Measurements from ENCODE around the gene CDHR2. TPM values are rescaled to one million over a fixed set of nuclear protein-coding genes. Genes with fewer than 3 reads are reported as not detected.

Gene CDHR2
- total RNA-seq, 2 donors from 2014 or later = 0.33 to 0.40 TPM

DNA sequence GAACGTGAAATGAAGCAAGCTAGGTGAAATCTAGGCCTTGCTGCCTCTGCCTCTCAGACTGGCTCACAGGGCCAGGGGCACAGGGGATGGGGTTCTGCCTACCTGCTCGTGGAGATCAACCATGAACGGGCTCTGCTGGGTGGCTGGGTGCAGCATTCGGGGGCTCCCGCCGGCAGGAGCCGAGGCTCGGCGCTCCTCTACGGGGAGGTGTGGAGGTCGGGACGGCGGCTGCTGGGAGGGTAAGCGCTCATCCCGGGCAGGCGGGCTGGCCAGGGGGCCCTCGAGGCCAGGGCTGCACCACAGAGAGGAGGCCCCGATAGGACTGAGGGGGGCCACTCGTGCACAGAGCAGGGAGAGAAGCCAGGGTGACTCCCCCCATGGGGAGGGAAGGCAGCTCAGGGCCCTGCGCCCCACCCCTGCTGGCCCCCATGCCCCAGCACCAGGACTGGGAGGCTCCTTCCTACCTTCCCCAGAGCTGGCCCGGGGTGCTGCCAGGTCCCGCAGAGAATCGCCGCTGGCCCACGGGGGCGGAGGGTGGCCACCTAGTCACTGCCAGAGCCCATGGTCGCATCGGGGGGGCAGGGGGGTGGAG, 17.1 kb upstream of the CDHR2 start:
- no peak overlapping the region for H3K4me3 Mint-ChIP-seq
- no peaks in the 10 kb centered on the region for H3K27me3 Mint-ChIP-seq
- H3K27ac Mint-ChIP-seq = peak overlapping the region; percentile 90 to 95
- no peaks in the 10 kb centered on the region for H3K36me3 Mint-ChIP-seq
- no peak for ATAC-seq
- no peak for DNase-seq (ENCODE audit: low spot score)
- H3K9me3 Mint-ChIP-seq = no peaks in the 10 kb centered on the region
- peaks cover 46 to 49% of the 10 kb centered on the region in 2 donors for H3K4me1 Mint-ChIP-seq (ENCODE audit: low read depth in 2 of 2)

GRCh38 chr5:176532795-176533194, 16.3 kb upstream of the CDHR2 start:
- H3K4me1 Mint-ChIP-seq (ENCODE audit: low read depth in 2 of 2) = peaks cover 46 to 51% of the 10 kb centered on the region in 2 donors

GRCh38 chr5:176533390-176533789, 15.8 kb upstream of the CDHR2 start:
- Mint-ChIP-seq H3K27me3 (no peaks in the 10 kb centered on the region), H3K9me3 (no peaks in the 10 kb centered on the region), H3K27ac (peak overlapping the region; percentile 95 to 99), H3K4me3 (peak overlapping the region; percentile 93), H3K36me3 (no peaks in the 10 kb centered on the region), H3K4me1 (ENCODE audit: low read depth in 2 of 2) (peaks cover 52 to 54% of the 10 kb centered on the region in 2 donors)
- ATAC-seq = no peak
- DNase-seq (ENCODE audit: low spot score) = no peak

More at GRCh38 chr5:176532795-176533194, 16.3 kb upstream of the CDHR2 start:
- DNase-seq (ENCODE audit: low spot score) = no peak
- H3K9me3 Mint-ChIP-seq = no peaks in the 10 kb centered on the region
- H3K27ac Mint-ChIP-seq = peak overlapping the region; percentile 95 to 99
- no peak for ATAC-seq
- no peaks in the 10 kb centered on the region for H3K27me3 Mint-ChIP-seq
- H3K4me3 Mint-ChIP-seq = peak overlapping the region; percentile 93
- H3K36me3 Mint-ChIP-seq = no peaks in the 10 kb centered on the region

DNA sequence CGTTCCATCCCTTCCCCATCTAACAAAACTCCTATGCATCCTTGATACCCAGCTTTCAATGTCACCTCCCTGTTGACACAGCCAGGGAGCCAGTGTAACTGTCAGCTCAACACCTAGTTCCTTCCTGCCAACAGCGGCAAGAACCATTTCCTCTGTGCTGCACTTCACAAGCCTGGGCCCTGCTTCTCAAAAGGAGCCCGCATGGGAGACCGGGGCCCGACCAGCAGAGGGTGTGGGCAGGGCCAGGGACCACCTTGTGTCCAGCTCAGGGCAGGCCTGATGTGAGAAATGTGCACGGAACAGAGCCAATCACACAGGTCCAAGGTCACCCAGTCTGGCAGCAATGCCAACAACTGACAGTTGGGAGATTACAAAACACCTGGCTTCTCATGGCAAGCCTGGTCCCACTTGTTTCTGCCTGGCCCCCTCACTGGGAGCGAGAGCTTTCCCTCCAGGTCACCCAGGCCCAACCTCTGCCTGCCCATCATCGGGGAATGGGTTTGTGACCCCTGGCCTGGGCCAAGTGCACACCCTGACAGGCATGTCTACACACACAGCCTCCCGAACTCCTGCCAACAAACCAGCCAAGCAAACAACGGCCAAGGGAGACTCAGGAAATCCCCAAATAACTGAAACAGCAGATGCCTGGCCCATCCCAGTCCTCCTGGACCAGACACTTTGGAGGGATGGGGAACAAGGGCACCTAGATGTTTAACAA, 15.1 kb upstream of the CDHR2 start:
- Mint-ChIP-seq H3K4me1 (ENCODE audit: low read depth in 2 of 2) (peaks cover 53% of the 10 kb centered on the region in 2 donors), H3K9me3 (no peaks in the 10 kb centered on the region), H3K4me3 (peak overlapping the region; percentile 93), H3K27me3 (no peaks in the 10 kb centered on the region), H3K27ac (peak overlapping the region; percentile 95 to 99), H3K36me3 (no peaks in the 10 kb centered on the region)
- DNase-seq (ENCODE audit: low spot score) = no peak
- no peak for ATAC-seq

- H3K4me3 Mint-ChIP-seq = peak overlapping the region; percentile 93
- H3K27ac Mint-ChIP-seq = peak overlapping the region; percentile 95 to 99
- peaks cover 51 to 53% of the 10 kb centered on the region in 2 donors for H3K4me1 Mint-ChIP-seq (ENCODE audit: low read depth in 2 of 2)
- ATAC-seq (no peak), DNase-seq (ENCODE audit: low spot score) (no peak)
- H3K9me3 Mint-ChIP-seq = no peaks in the 10 kb centered on the region
- H3K36me3 Mint-ChIP-seq = no peaks in the 10 kb centered on the region
- H3K27me3 Mint-ChIP-seq = no peaks in the 10 kb centered on the region
These were observed 14.5 kb upstream of the CDHR2 start for GRCh38 chr5:176534640-176535039.

DNA sequence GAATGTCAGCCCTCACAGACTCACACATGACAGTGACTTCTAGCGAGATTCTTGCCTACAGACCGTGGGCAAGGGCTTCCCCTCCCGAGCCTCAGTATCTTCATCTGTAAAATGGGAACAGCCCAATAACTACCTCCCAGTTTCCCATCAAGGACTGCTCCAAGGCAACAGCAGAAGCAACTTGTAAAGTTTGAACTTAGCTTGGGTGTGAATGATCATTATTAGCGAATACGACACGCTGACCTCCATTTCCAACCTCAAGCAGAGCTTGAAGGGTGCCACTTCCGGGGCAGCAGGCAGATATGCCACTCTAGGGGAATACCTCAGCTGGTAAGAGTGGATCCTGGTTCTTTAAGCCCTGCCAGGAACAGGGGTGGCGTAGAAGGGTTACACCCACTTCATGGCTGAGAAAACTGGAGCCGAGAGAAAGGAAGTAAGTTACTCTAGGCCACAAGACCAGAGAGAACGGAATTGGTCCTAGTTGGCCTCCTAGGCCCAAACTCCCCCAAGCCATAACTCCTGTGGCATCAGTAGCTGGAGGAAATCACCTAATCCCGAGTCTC, 14.0 kb upstream of the CDHR2 start:
- ATAC-seq (no peak), DNase-seq (ENCODE audit: low spot score) (peak; percentile 75)
- Mint-ChIP-seq H3K27me3 (no peaks in the 10 kb centered on the region), H3K9me3 (no peaks in the 10 kb centered on the region), H3K27ac (peak overlapping the region; percentile 95 to 99), H3K4me1 (ENCODE audit: low read depth in 2 of 2) (peaks cover 53 to 56% of the 10 kb centered on the region in 2 donors), H3K36me3 (no peaks in the 10 kb centered on the region), H3K4me3 (peak overlapping the region; percentile 93)

DNA sequence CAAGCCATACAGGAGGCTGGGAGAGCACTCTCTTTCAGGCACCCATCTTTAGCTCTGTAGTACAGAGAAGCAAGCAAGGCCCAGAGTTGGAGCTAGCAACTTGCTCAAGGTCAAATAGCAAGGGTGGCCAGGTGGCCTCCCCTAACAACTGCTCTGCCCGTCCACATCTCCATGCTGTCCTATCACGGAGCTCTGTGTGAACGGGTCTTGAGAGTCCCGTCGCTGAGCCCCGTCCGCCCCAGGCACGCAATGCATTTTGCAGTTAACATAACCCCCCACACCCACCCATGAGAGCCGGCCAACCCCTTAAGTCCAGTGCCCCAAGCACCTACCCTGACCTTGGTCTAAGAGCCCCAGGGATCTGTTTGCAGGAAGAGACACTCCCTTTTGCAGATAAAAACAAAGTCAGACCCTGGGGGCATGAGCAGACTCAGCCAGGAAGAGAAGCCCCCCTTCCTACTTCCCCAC, 13.4 kb upstream of the CDHR2 start:
- H3K9me3 Mint-ChIP-seq = no peaks in the 10 kb centered on the region
- H3K4me1 Mint-ChIP-seq (ENCODE audit: low read depth in 2 of 2) = peaks cover 56 to 61% of the 10 kb centered on the region in 2 donors
- ATAC-seq (no peak), DNase-seq (ENCODE audit: low spot score) (no peak)
- peak overlapping the region; percentile 93 for H3K4me3 Mint-ChIP-seq
- no peaks in the 10 kb centered on the region for H3K36me3 Mint-ChIP-seq
- H3K27ac Mint-ChIP-seq = peak overlapping the region; percentile 95 to 99
- no peaks in the 10 kb centered on the region for H3K27me3 Mint-ChIP-seq

GRCh38 chr5:176536132-176536901, 12.8 kb upstream of the CDHR2 start:
- H3K9me3 Mint-ChIP-seq = no peaks in the 10 kb centered on the region
- peaks cover 58 to 63% of the 10 kb centered on the region in 2 donors for H3K4me1 Mint-ChIP-seq (ENCODE audit: low read depth in 2 of 2)
- peak; percentile 87 for DNase-seq (ENCODE audit: low spot score)
- H3K36me3 Mint-ChIP-seq = no peaks in the 10 kb centered on the region
- no peaks in the 10 kb centered on the region for H3K27me3 Mint-ChIP-seq
- peak; percentile 47 to 49 for ATAC-seq
- peak overlapping the region; percentile 93 for H3K4me3 Mint-ChIP-seq
- H3K27ac Mint-ChIP-seq = peak overlapping the region; percentile 95 to 99

DNA sequence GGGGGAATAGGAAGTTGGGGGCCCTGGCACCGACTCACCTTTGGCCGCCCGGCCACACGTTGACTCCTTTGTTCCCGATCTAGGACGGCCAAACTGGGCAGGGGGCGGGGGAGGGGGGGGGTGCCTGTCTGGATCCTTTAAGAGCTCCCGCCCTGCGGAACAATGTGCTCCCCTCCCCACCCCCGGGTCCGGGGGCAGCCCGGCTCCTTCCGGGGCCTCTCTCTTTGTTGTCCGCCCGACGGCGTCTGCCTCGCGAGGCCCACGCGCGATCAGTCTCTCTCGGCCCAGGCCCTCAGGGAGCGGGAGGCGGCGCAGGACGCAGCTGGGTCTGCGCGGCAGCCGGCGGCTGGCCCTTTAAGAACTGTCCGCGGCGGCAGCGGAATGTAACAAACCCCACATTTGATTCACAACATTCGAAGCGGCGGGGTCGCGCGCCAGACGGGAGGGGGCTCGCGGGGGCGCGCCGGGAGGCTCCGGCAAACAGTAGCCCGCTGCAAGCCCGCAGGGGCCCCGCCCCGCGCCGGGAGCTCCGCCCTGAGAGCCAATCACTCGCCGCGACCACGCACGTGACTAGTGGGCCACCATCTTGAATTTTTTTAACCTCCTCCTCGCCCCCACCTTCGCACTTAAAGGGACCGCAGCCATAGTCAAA, 12.1 kb upstream of the CDHR2 start, which contains the start of gene RNF44:
Gene RNF44, minus strand, starts transcription at position 501 of the 652 bp plus-strand sequence. CDS start 4,930 bp downstream, outside the sequence.
- no peaks in the 10 kb centered on the region for H3K36me3 Mint-ChIP-seq
- H3K27me3 Mint-ChIP-seq = no peaks in the 10 kb centered on the region
- no peaks in the 10 kb centered on the region for H3K9me3 Mint-ChIP-seq
- peak; percentile 80 to 86 for ATAC-seq
- H3K4me1 Mint-ChIP-seq (ENCODE audit: low read depth in 2 of 2) = peaks cover 61 to 67% of the 10 kb centered on the region in 2 donors
- peak; percentile 98 for DNase-seq (ENCODE audit: low spot score)
- H3K4me3 Mint-ChIP-seq = peak within 1 kb of the TSS; percentile 93
- peak within 1 kb of the TSS; percentile 95 to 99 for H3K27ac Mint-ChIP-seq

DNA sequence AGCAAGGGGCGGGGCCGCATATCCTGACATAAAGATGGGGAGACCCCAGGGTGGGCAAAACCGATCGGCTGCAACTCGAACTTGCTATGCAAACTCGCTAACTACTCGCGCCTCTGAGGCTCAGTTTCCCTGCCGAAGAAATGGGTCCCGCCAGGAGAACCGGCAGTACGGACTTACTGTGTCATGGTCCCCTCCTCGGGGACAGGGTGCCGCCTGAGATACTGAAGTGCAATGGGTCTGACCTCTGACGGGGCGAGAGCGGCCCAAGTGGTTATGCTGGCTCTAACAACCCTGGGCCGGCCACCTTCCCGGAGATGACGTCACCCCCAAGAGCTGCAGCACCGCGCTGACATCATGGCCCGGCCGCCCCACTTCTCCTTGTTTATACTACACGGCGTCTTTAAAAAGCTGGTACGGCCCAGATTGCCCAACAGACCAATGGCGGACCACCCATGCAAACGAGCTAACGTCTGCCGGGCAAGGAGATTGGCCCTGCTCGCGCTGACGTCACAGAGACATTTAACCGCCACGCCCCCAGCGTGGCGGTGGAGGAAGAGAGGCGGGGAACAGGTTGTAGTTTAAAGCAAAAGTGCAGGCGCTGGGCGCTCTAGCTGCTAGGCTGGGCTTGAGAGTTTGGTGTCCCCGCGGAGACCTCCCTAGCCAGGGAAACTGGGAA, 11.4 kb upstream of the CDHR2 start:
- no peaks in the 10 kb centered on the region for H3K9me3 Mint-ChIP-seq
- ATAC-seq = peak; percentile 85 to 90
- H3K4me1 Mint-ChIP-seq (ENCODE audit: low read depth in 2 of 2) = peaks cover 67 to 73% of the 10 kb centered on the region in 2 donors
- DNase-seq (ENCODE audit: low spot score) = peak; percentile 98
- peak overlapping the region; percentile 95 to 99 for H3K27ac Mint-ChIP-seq
- no peaks in the 10 kb centered on the region for H3K27me3 Mint-ChIP-seq
- H3K36me3 Mint-ChIP-seq = no peaks in the 10 kb centered on the region
- H3K4me3 Mint-ChIP-seq = peak overlapping the region; percentile 93

DNA sequence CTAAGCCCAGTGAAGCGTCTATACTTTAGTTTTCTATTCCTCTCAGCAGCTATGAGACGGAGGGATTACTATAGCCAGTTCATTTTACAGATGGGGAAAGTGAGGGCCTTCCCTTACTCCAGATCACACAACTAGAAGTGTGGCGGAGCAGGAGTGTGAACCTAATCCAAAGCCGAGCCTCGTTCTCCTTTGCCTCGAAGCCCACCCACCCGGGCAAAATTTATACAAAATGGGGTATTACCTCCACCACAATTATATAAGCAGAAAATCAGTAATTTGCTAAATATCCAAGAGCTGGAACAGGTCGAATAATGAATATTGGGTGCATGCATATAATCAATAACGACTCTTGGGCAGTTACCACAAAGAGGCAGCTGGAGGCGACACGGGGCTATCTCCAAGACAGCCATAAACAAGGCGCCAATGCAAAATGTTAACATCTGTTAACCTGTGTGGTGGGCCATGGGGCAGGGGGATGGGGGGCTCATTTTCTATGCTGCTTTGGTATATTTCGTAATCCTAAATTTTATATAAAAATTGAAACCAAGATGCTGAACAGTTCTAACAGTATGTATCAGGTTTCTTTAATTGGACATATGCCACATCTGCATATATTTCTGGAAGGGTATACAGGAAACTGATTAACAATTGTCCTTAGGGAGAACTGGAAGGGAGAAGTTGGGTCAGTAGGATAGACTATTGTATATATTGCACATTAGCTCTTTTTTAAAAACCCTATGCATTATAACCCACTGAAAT, 10.7 kb upstream of the CDHR2 start:
- H3K4me1 Mint-ChIP-seq (ENCODE audit: low read depth in 2 of 2) = peaks cover 63 to 68% of the 10 kb centered on the region in 2 donors
- H3K9me3 Mint-ChIP-seq = no peaks in the 10 kb centered on the region

DNA sequence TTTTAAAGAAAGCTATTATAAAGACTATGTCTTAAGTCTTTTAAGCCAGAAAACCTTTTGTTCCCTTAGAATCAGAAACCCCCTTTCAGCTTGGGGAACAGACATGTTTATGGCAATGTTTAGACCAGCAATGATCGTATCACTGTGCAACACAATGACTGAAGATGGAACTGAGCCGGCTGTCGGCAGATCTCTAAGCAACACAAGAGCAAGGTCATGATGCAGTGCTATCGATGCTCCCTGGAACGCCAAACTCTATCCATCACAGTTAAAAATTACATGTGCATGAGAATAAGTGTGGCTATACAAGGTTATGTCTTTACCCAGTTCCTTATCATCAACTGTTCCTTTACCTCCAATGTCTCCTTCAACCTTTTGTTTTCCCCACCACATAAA, 10.2 kb upstream of the CDHR2 start:
- DNase-seq (ENCODE audit: low spot score) (no peak), ATAC-seq (no peak)
- Mint-ChIP-seq H3K9me3 (no peaks in the 10 kb centered on the region), H3K27ac (peak overlapping the region; percentile 95 to 99), H3K4me1 (ENCODE audit: low read depth in 2 of 2) (peaks cover 57 to 62% of the 10 kb centered on the region in 2 donors), H3K4me3 (no peak overlapping the region), H3K27me3 (no peaks in the 10 kb centered on the region), H3K36me3 (no peaks in the 10 kb centered on the region)

More for the DNA sequence above, 10.7 kb upstream of the CDHR2 start:
- H3K36me3 Mint-ChIP-seq = no peaks in the 10 kb centered on the region
- ATAC-seq = no peak
- H3K4me3 Mint-ChIP-seq = peak overlapping the region; percentile 93
- no peak for DNase-seq (ENCODE audit: low spot score)
- H3K27me3 Mint-ChIP-seq = no peaks in the 10 kb centered on the region
- H3K27ac Mint-ChIP-seq = peak overlapping the region; percentile 95 to 99
